GM18526 (cell line): ENCODE data around the gene ACP7.

Experiments used
- POLR2A ChIP-seq: IDR thresholded peaks from 3 replicates; pipeline ENCODE4 v1.6.1; 2011; ENCODE audit not compliant: insufficient read length; ENCODE audit errors: extremely low read depth

ACP7 gene

GRCh38 chr19:39147480-39147879 lies 63.3 kb downstream of the ACP7 start:
- no peak for TF ChIP-seq POLR2A

- TF ChIP-seq POLR2A: no peak
Measured at GRCh38 chr19:39148939-39149529, 64.9 kb downstream of the ACP7 start.

- no peak for TF ChIP-seq POLR2A
Measured at GRCh38 chr19:39150235-39150634, 66.1 kb downstream of the ACP7 start.

GRCh38 chr19:39150807-39151600 lies 66.8 kb downstream of the ACP7 start:
- TF ChIP-seq POLR2A: no peak

GRCh38 chr19:39152066-39152465 lies 67.9 kb downstream of the ACP7 start:
- TF ChIP-seq POLR2A: no peak

GRCh38 chr19:39154100-39154628 lies 70.0 kb downstream of the ACP7 start:
- TF ChIP-seq POLR2A: no peak

- TF ChIP-seq POLR2A: no peak
Measured at GRCh38 chr19:39154629-39155100, 70.5 kb downstream of the ACP7 start.

GRCh38 chr19:39155114-39155700 lies 71.0 kb downstream of the ACP7 start:
- no peak for TF ChIP-seq POLR2A

- TF ChIP-seq POLR2A: no peak
Measured at GRCh38 chr19:39155741-39156140, 71.6 kb downstream of the ACP7 start.

GRCh38 chr19:39156326-39157230 lies 72.4 kb downstream of the ACP7 start:
- TF ChIP-seq POLR2A: no peak

- TF ChIP-seq POLR2A: no peak
Measured at GRCh38 chr19:39157275-39157996, 73.3 kb downstream of the ACP7 start.

GRCh38 chr19:39157997-39158389 lies 73.8 kb downstream of the ACP7 start:
- no peak for TF ChIP-seq POLR2A

- no peak for TF ChIP-seq POLR2A
Measured at GRCh38 chr19:39158646-39159260, 74.6 kb downstream of the ACP7 start.

- no peak for TF ChIP-seq POLR2A
Measured at GRCh38 chr19:39160523-39160861, 76.3 kb downstream of the ACP7 start.
